ENCODE results near the gene PDE6B. TPM values are rescaled to one million over a fixed set of nuclear protein-coding genes. Genes with fewer than 3 reads are reported as not detected.
"Not testable (repeated sequence)": the region's sequence is repeated elsewhere in the genome, so short reads cannot be mapped to it uniquely, and the experiment has no call there.

The PDE6B gene
- total and polyA plus RNA-seq, 2 donors (not counting 1 experiment from before 2014, with no cell fraction given), result 2.1 TPM; not detected in 1

DNA sequence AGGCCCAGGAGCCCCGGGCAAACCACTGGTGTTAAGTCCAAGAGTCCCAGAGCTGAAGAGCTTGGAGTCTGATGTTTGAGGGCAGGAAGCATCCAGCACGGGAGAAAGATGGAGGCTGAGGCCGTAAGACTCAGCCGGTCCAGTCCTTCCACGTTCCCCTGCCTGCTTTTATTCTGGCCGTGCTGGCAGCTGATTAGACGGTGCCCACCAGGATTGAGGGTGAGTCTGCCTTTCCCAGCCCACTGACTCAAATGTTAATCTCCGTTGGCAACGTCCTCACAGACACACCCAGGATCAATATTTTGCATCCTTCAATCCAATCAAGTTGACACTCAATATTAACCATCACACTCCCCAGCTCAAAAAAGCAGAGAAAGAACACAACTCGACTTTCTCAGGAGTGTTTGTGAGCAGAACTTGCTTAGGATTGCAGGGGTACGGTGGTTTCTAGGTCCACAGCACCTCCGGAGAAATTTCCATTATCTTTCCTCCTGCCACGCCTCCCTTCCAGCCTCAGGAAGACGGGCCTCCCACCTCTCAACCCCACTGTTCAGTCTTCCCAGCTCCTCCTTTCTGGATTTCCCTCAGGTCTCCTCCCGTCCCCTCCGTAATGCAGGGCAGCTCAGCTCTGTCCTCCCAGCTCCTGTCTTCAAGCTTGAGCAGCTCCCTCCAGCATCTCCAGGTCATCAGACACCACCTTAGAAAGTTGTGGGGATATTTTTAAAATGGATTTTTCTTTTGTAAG is 36.0 kb upstream of the PDE6B start:
- Histone ChIP-seq H3K9ac (ENCODE audit: insufficient read depth, low read length) (no peak overlapping the region), H3K79me2 (ENCODE audit: control insufficient read depth, insufficient read depth, low read length) (no peaks in the 10 kb centered on the region), H2AFZ (ENCODE audit: low read length) (no peak overlapping the region), H3K9me3 (ENCODE audit: control insufficient read depth, insufficient read depth, low read depth, low read length) (no peaks in the 10 kb centered on the region), H3K27me3 (ENCODE audit: control insufficient read depth, insufficient read depth, low read length) (no peaks in the 10 kb centered on the region), H4K20me1 (ENCODE audit: control insufficient read depth, extremely low read depth, insufficient read depth, low read length) (no peaks in the 10 kb centered on the region), H3K4me2 (ENCODE audit: extremely low read depth, insufficient read depth, low read length) (no peak overlapping the region), H3K4me3 (replicated peaks in 1 of 4; ENCODE audit: control extremely low read depth in 1 of 4, insufficient read depth in 1 of 4, low read depth in 3 of 4, low read length in 4 of 4) (no peak overlapping the region), H3K36me3 (ENCODE audit: control insufficient read depth, insufficient read depth, low read length) (no peaks in the 10 kb centered on the region), H3K4me1 (ENCODE audit: control insufficient read depth, extremely low read depth, insufficient read depth, low read length) (no peaks in the 10 kb centered on the region), H3K27ac (ENCODE audit: insufficient read depth, low read length) (no peak overlapping the region)
- no peak for DNase-seq (ENCODE audit: low read depth in 2 of 2)
- no peak for TF ChIP-seq EZH2 (IDR thresholded peaks at IDR 0.05; ENCODE audit: low read length, missing control alignments)
- TF ChIP-seq, protein P1, sequence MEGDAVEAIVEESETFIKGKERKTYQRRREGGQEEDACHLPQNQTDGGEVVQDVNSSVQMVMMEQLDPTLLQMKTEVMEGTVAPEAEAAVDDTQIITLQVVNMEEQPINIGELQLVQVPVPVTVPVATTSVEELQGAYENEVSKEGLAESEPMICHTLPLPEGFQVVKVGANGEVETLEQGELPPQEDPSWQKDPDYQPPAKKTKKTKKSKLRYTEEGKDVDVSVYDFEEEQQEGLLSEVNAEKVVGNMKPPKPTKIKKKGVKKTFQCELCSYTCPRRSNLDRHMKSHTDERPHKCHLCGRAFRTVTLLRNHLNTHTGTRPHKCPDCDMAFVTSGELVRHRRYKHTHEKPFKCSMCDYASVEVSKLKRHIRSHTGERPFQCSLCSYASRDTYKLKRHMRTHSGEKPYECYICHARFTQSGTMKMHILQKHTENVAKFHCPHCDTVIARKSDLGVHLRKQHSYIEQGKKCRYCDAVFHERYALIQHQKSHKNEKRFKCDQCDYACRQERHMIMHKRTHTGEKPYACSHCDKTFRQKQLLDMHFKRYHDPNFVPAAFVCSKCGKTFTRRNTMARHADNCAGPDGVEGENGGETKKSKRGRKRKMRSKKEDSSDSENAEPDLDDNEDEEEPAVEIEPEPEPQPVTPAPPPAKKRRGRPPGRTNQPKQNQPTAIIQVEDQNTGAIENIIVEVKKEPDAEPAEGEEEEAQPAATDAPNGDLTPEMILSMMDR (conservative IDR thresholded peaks at IDR 0.05 in 1 of 2, IDR thresholded peaks at IDR 0.05 in 1 of 2; ENCODE audit: low read depth in 1 of 2, low read length in 2 of 2), result no peak

- DNase-seq (ENCODE audit: low read depth in 2 of 2), result no peak
- H3K4me3 ChIP-seq (replicated peaks in 1 of 4; ENCODE audit: control extremely low read depth in 1 of 4, insufficient read depth in 1 of 4, low read depth in 3 of 4, low read length in 4 of 4), result no peak overlapping the region
- no peaks in the 10 kb centered on the region for H4K20me1 ChIP-seq (ENCODE audit: control insufficient read depth, extremely low read depth, insufficient read depth, low read length)
- no peak overlapping the region for H3K4me2 ChIP-seq (ENCODE audit: extremely low read depth, insufficient read depth, low read length)
- no peaks in the 10 kb centered on the region for H3K4me1 ChIP-seq (ENCODE audit: control insufficient read depth, extremely low read depth, insufficient read depth, low read length)
- TF ChIP-seq EZH2 (IDR thresholded peaks at IDR 0.05; ENCODE audit: low read length, missing control alignments), result no peak
- TF ChIP-seq, protein P1 (conservative IDR thresholded peaks at IDR 0.05 in 1 of 2, IDR thresholded peaks at IDR 0.05 in 1 of 2; ENCODE audit: low read depth in 1 of 2, low read length in 2 of 2), result no peak
- no peaks in the 10 kb centered on the region for H3K27me3 ChIP-seq (ENCODE audit: control insufficient read depth, insufficient read depth, low read length)
- H3K27ac ChIP-seq (ENCODE audit: insufficient read depth, low read length), result no peak overlapping the region
- no peak overlapping the region for H2AFZ ChIP-seq (ENCODE audit: low read length)
- H3K79me2 ChIP-seq (ENCODE audit: control insufficient read depth, insufficient read depth, low read length), result no peaks in the 10 kb centered on the region
- H3K36me3 ChIP-seq (ENCODE audit: control insufficient read depth, insufficient read depth, low read length), result no peaks in the 10 kb centered on the region
- H3K9me3 ChIP-seq (ENCODE audit: control insufficient read depth, insufficient read depth, low read depth, low read length), result no peaks in the 10 kb centered on the region
- H3K9ac ChIP-seq (ENCODE audit: insufficient read depth, low read length), result no peak overlapping the region
Measured at GRCh38 chr4:590313-590841, 35.0 kb upstream of the PDE6B start.

DNA sequence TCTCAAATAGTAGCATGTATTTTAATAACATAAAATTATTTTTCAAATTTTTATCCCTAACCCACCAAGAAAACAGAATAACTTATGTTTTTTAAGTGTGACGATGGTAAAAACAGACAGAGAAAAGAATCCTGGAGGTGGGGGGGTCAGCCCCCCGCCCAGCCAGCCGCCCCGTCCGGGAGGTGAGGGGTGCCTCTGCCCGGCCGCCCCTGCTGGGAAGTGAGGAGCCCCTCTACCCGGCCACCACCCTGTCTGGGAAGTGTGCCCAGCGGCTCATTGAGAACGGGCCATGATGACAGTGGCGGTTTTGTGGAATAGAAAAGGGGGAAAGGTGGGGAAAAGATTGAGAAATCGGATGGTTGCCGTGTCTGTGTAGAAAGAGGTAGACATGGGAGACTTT is 33.2 kb upstream of the PDE6B start:
- not testable (repeated sequence) for H3K79me2 ChIP-seq (ENCODE audit: control insufficient read depth, insufficient read depth, low read length); H3K9me3 ChIP-seq (ENCODE audit: control insufficient read depth, insufficient read depth, low read depth, low read length); H3K27ac ChIP-seq (ENCODE audit: insufficient read depth, low read length); H3K4me3 ChIP-seq (replicated peaks in 1 of 4; ENCODE audit: control extremely low read depth in 1 of 4, insufficient read depth in 1 of 4, low read depth in 3 of 4, low read length in 4 of 4); H3K9ac ChIP-seq (ENCODE audit: insufficient read depth, low read length); H3K36me3 ChIP-seq (ENCODE audit: control insufficient read depth, insufficient read depth, low read length); H4K20me1 ChIP-seq (ENCODE audit: control insufficient read depth, extremely low read depth, insufficient read depth, low read length); H3K27me3 ChIP-seq (ENCODE audit: control insufficient read depth, insufficient read depth, low read length); H2AFZ ChIP-seq (ENCODE audit: low read length); H3K4me2 ChIP-seq (ENCODE audit: extremely low read depth, insufficient read depth, low read length); DNase-seq (ENCODE audit: low read depth in 2 of 2); H3K4me1 ChIP-seq (ENCODE audit: control insufficient read depth, extremely low read depth, insufficient read depth, low read length)

Measured in fibroblast of lung (primary cell).